ENCODE measurements around the gene MTARC1.
A peak's percentile ranks its signal among the peaks of the same experiment; 100 is the strongest.

Gene MTARC1

GRCh38 chr1:220797553-220797952 is 10.8 kb downstream of the MTARC1 start:
- ChIA-PET CTCF (no interaction called here), POLR2A (ENCODE audit: low non-redundant PET) (no interaction called here)
- H3K27ac ChIP-seq = no peak overlapping the region
- no peak for DNase-seq (ENCODE audit: low spot score)
- no peak for TF ChIP-seq CTCF (conservative IDR thresholded peaks at IDR 0.05; ENCODE audit: low read depth)

GRCh38 chr1:220798338-220798737 is 11.6 kb downstream of the MTARC1 start:
- CTCF ChIA-PET = interaction anchor here (1.0 kb wide), 1 partner anchor 22 kb away, joined by 3 read pairs; no protein-coding TSS in a partner anchor
- no peak for DNase-seq (ENCODE audit: low spot score)
- no peak for TF ChIP-seq CTCF (conservative IDR thresholded peaks at IDR 0.05; ENCODE audit: low read depth)
- POLR2A ChIA-PET (ENCODE audit: low non-redundant PET) = no interaction called here
- H3K27ac ChIP-seq = no peak overlapping the region

- CTCF ChIA-PET = interaction anchor here (0.6 to 2.1 kb wide), 4 partner anchors 10 to 304 kb away, joined by 3 to 6 read pairs (median 3); no protein-coding TSS in a partner anchor
- POLR2A ChIA-PET (ENCODE audit: low non-redundant PET) = no interaction called here
Measured at GRCh38 chr1:220800262-220800661, 13.5 kb downstream of the MTARC1 start.

GRCh38 chr1:220803401-220804201 is 16.9 kb downstream of the MTARC1 start:
- POLR2A ChIA-PET (ENCODE audit: low non-redundant PET) = interaction anchor here (0.5 kb wide), 1 partner anchor 19 kb away, joined by 3 read pairs; no protein-coding TSS in a partner anchor
- CTCF ChIA-PET = interaction anchor here (0.5 to 1.2 kb wide), 17 partner anchors 8 to 1661 kb away, joined by 3 to 9 read pairs (median 3); no protein-coding TSS in a partner anchor
- peak; percentile 70 for TF ChIP-seq CTCF (conservative IDR thresholded peaks at IDR 0.05; ENCODE audit: low read depth)
- H3K27ac ChIP-seq = no peak overlapping the region
- DNase-seq (ENCODE audit: low spot score) = peak; percentile 51

More at GRCh38 chr1:220800262-220800661, 13.5 kb downstream of the MTARC1 start:
- no peak for DNase-seq (ENCODE audit: low spot score)
- no peak overlapping the region for H3K27ac ChIP-seq
- no peak for TF ChIP-seq CTCF (conservative IDR thresholded peaks at IDR 0.05; ENCODE audit: low read depth)

- ChIA-PET POLR2A (ENCODE audit: low non-redundant PET) (no interaction called here), CTCF (interaction anchor here (0.6 to 1.2 kb wide), 6 partner anchors 8 to 1662 kb away, joined by 3 to 6 read pairs (median 4); no protein-coding TSS in a partner anchor)
- TF ChIP-seq CTCF (conservative IDR thresholded peaks at IDR 0.05; ENCODE audit: low read depth) = no peak
- no peak overlapping the region for H3K27ac ChIP-seq
- DNase-seq (ENCODE audit: low spot score) = no peak
Measured at GRCh38 chr1:220804202-220804586, 17.5 kb downstream of the MTARC1 start.

- no peak overlapping the region for H3K27ac ChIP-seq
- POLR2A ChIA-PET (ENCODE audit: low non-redundant PET) = no interaction called here
- TF ChIP-seq CTCF (conservative IDR thresholded peaks at IDR 0.05; ENCODE audit: low read depth) = no peak
- no peak for DNase-seq (ENCODE audit: low spot score)
- CTCF ChIA-PET = no interaction called here
Measured at GRCh38 chr1:220806408-220806807, 19.7 kb downstream of the MTARC1 start.
